Transverse colon (tissue), 4 donors: ENCODE measurements around the gene TMUB1. TPM values are rescaled to one million over a fixed set of nuclear protein-coding genes. Genes with fewer than 3 reads are reported as not detected.

Experiments
- DNase-seq: peaks from one replicate; pipeline ENCODE4 v3.0.0-alpha.2; 2019
- H3K27ac ChIP-seq, 4 donors: fragments of 200-600 bp; sonication (generic); 2 replicates each; pipeline ENCODE4 v1.5.1; 2016 to 2018; ENCODE audit warnings: inconsistent platforms in 4 of 4
- H3K27me3 ChIP-seq: fragments of 200-600 bp; sonication (generic); 2 replicates; pipeline ENCODE4 v1.5.1; 2017; ENCODE audit warnings: inconsistent platforms
- H3K36me3 ChIP-seq, 4 donors: fragments of 200-600 bp; sonication (generic); 2 replicates each; pipeline ENCODE4 v1.5.1; 2017 to 2019; ENCODE audit warnings: inconsistent platforms in 4 of 4
- H3K4me1 ChIP-seq, 4 donors: fragments of 200-600 bp; sonication (generic); 2 replicates each; pipeline ENCODE4 v1.5.1; 2017 to 2020; ENCODE audit warnings: inconsistent platforms in 4 of 4
- H3K4me3 ChIP-seq, 4 donors: fragments of 200-600 bp; sonication (generic); 1 replicate in 1 of 4; 2 replicates in 3 of 4; pipeline versions ENCODE4 v1.5.1 to v1.6.1; 2017 to 2019; ENCODE audit warnings: inconsistent platforms in 4 of 4
- H3K9me3 ChIP-seq, 2 donors: fragments of 200-600 bp; sonication (generic); 2 replicates each; pipeline ENCODE4 v1.5.1; 2017 to 2019; ENCODE audit warnings: inconsistent platforms in 2 of 2
- EP300 ChIP-seq: sonication (generic); formaldehyde crosslinking; IDR thresholded peaks from one replicate; pipeline ENCODE4 v1.6.1; 2017; ENCODE audit warnings: antibody characterized with exemption, low read depth
- POLR2A ChIP-seq: fragments of 450-650 bp; IDR thresholded peaks from one replicate; pipeline ENCODE4 v1.6.1; 2016; ENCODE audit warnings: antibody characterized with exemption, mild to moderate bottlenecking, moderate library complexity
- POLR2AphosphoS5 ChIP-seq, 3 donors: sonication (generic); formaldehyde crosslinking; IDR thresholded peaks; one replicate each; pipeline ENCODE4 v1.6.1; 2016; ENCODE audit warnings: antibody characterized with exemption in 3 of 3
- WGBS, 2 donors: methylation state at CpG; one replicate each; pipeline ENCODE4 v1.1.5; 2018; ENCODE audit warnings: low coverage in 1 of 2; 5-methylcytosine and 5-hydroxymethylcytosine counted together
- in situ Hi-C, 4 donors: fragments of 200-750 bp; cut with MboI; loops; one replicate each; pipeline versions ENCODE4 v1.15.0 to v1.15.1; 2017; ENCODE audit warnings: low sequenced_read_pairs in 3 of 4, low pct_ligation_motif_present in 1 of 4, low pct_unique_long_range_greater_than_20kb in 1 of 4
- intact Hi-C: fragments of 100-400 bp; cut with DNase I; formaldehyde crosslinking; loops from one replicate; pipeline ENCODE4 v1.15.1; 2023; ENCODE audit warnings: low total_unique reads
- total RNA-seq, 4 donors: library from RNA; depleted of rRNA; stranded (reverse); fragments of >200 nt; gene quantifications; one replicate each; pipeline ENCODE4 v1.1.0, GENCODE V29; 2016
- TF ChIP-seq, protein P1 (sequence below), 5 experiments: fragments of 200-600 bp in 3 of 5; fragments of 450-650 bp in 2 of 5; sonication (generic) in 3 of 5; IDR thresholded peaks; 1 replicate in 2 of 5; 2 replicates in 3 of 5; pipeline ENCODE4 v1.5.1; 2016 to 2017; ENCODE audit warnings: antibody characterized with exemption in 5 of 5, inconsistent platforms in 3 of 5, mild to moderate bottlenecking in 2 of 5, moderate library complexity in 1 of 5

The TMUB1 gene
- total RNA-seq, 4 donors from 2014 or later, result 67.5 to 105 (median 85.9) TPM

DNA sequence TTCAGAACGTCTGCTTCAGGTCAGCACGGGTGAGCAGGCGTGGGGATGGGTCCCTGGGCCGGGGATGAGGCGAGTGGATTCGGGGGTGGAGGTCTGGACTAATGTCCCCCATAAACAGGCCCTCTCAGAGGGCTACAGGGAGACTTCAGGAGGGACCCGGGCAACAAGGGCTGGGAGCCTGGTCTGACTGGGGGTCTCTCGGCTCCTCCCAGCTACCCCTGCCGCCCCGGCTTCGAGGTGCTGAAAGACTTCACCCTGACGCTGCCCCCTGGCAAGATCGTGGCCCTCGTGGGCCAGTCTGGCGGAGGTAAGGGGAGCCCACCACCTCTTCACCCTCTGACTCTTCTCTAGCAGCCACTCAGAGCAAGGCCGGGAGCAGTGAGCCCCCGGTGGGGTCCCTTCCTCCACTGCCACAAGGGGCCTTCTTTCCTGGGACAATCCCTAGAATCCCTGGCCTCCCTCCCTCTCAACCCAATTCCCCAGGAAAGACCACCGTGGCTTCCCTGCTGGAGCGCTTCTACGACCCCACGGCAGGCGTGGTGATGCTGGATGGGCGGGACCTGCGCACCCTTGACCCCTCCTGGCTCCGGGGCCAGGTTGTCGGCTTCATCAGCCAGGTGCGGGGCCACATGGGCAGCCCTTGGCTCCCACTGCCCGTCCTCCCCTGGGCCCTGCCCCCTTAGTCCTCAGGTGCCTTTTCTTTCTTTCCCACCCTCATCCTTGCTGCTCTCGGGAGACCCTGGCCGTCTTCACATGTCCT lies 42.5 kb downstream of the TMUB1 start:
- DNase-seq, result no peak
- TF ChIP-seq POLR2AphosphoS5 (IDR thresholded peaks at IDR 0.05) (no peak), EP300 (no peak), POLR2A (no peak)
- TF ChIP-seq, protein P1, sequence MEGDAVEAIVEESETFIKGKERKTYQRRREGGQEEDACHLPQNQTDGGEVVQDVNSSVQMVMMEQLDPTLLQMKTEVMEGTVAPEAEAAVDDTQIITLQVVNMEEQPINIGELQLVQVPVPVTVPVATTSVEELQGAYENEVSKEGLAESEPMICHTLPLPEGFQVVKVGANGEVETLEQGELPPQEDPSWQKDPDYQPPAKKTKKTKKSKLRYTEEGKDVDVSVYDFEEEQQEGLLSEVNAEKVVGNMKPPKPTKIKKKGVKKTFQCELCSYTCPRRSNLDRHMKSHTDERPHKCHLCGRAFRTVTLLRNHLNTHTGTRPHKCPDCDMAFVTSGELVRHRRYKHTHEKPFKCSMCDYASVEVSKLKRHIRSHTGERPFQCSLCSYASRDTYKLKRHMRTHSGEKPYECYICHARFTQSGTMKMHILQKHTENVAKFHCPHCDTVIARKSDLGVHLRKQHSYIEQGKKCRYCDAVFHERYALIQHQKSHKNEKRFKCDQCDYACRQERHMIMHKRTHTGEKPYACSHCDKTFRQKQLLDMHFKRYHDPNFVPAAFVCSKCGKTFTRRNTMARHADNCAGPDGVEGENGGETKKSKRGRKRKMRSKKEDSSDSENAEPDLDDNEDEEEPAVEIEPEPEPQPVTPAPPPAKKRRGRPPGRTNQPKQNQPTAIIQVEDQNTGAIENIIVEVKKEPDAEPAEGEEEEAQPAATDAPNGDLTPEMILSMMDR (IDR thresholded peaks at IDR 0.05), result no peak
- Histone ChIP-seq H3K27me3 (no peaks in the 10 kb centered on the region), H3K4me1 (peaks cover 0 to 13% (median 9%) of the 10 kb centered on the region in 4 donors), H3K36me3 (peaks cover 0 to 5% (median 0%) of the 10 kb centered on the region in 4 donors), H3K4me3 (no peak overlapping the region), H3K27ac (no peak overlapping the region), H3K9me3 (no peaks in the 10 kb centered on the region)
- intact Hi-C loops, result no loop called here
- in situ Hi-C loops, result no loop called here
- 93 to 100% methylated on average over 1 to 30 of the region's 30 CpGs for WGBS, 2 donors

DNA sequence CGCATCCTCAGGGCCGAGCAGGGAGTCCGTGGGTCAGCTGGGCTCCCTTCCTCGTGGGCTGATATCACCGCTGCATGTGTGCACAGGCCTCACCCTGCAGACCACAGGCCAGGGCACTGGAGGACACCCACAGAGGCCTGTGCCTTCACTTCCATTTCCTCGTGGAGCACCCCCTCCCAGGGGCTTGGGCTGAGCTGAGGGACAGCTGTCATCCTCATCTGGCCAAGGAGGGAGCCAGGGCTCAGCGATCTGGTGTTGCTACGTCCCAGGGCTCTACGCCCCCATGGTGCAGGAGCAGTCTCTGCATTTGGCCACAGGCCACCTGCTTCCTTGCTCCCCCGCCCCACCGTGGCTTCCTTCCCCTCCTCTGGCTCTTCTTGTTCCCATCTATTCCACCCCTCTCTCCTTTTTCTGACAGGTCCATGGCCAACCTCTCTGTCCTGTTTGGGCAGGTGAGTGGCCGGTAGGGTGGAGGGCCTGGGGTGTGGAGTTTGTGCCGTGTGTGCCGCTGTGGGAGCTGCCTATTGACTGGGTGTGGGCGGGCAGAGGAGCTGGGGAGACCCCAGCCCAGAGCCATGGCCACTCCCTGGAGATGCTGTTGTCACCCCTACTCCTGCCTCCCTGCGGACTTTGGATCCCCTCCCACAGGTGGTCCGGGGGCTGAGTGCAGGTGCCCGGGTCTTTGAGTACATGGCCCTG lies 43.3 kb downstream of the TMUB1 start:
- 60 to 71% methylated on average over 6 to 18 of the region's 18 CpGs for WGBS, 2 donors
- Histone ChIP-seq H3K27me3 (no peaks in the 10 kb centered on the region), H3K27ac (no peak overlapping the region), H3K4me1 (peaks cover 0 to 13% (median 9%) of the 10 kb centered on the region in 4 donors), H3K9me3 (no peaks in the 10 kb centered on the region), H3K36me3 (peaks cover 0 to 5% (median 2%) of the 10 kb centered on the region in 4 donors), H3K4me3 (no peak overlapping the region)
- in situ Hi-C loops (loop anchor here in 1 of 4 donors (10.0 kb wide), 1 partner anchor 65 kb away; no protein-coding TSS in a partner anchor), intact Hi-C loops (no loop called here)
- no peak for TF ChIP-seq POLR2A
- no peak for TF ChIP-seq EP300
- TF ChIP-seq POLR2AphosphoS5 (IDR thresholded peaks at IDR 0.05), result no peak
- TF ChIP-seq, protein P1 (IDR thresholded peaks at IDR 0.05), result no peak
- DNase-seq, result no peak

DNA sequence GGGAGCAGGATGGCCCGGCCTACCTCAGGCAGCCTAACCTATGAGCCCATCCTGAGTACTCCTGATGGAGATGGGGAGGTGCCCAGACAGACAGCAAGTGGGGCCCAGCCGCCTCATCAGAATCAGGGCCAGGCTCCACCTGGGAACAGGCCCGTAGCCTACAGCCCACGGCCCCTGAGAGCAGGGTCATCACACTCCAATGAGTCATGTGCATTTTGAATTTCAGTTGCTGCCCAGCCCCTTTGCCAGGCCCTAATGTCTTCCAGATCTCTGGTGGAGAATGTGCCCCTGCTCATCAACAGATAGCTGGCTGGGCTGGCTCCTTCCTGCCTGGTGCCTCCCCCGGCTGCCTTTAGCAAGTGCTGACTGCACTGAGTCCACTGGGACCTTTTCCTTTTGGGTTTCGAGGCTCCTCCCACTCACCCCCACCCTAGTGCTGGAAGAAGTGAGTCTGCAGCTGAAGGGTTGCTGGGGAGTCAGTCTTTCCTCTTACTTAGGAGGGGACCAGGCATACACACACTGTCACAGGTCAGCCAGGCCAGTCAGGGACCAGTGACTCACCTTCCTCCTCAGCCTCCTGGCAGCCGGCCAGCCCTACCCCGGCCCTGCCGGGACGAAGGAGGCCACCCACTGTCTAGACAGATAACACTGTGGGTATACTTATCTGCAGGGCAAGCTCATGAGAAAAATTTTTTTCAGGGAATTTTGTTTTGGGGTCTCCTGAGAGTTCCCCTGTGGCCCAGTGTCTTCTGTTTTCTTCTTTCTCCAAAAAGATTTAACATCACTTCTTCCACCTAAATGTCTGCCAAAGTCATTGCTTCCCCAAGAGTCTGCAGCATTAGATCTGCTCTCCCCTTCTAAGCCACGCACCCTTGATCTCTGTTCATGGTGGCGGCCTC lies 44.1 kb downstream of the TMUB1 start:
- Histone ChIP-seq H3K4me3 (no peak overlapping the region), H3K27ac (peak overlapping the region in 2 of 4 donors; percentile 18 to 35), H3K36me3 (peaks cover 0 to 5% (median 2%) of the 10 kb centered on the region in 4 donors), H3K4me1 (peaks cover 0 to 13% (median 9%) of the 10 kb centered on the region in 4 donors), H3K27me3 (no peaks in the 10 kb centered on the region), H3K9me3 (no peaks in the 10 kb centered on the region)
- no peak for TF ChIP-seq EP300
- TF ChIP-seq POLR2A, result no peak
- no peak for TF ChIP-seq POLR2AphosphoS5 (IDR thresholded peaks at IDR 0.05)
- TF ChIP-seq, protein P1 (IDR thresholded peaks at IDR 0.05), result no peak
- DNase-seq, result peak; percentile 64
- WGBS, 2 donors, result 0 to 40% methylated on average over 1 to 12 of the region's 12 CpGs
- in situ Hi-C loops, result loop anchor here in 1 of 4 donors (10.0 kb wide), 1 partner anchor 66 kb away; no protein-coding TSS in a partner anchor
- intact Hi-C loops, result no loop called here
